Thoracic aorta (tissue), 2 donors: ENCODE results near the gene GRB10. TPM values are rescaled to one million over a fixed set of nuclear protein-coding genes. Genes with fewer than 3 reads are reported as not detected.

Source experiments
- ATAC-seq: fragments of 150-250 bp; one replicate; pipeline ENCODE4 v1.8.0; 2017; ENCODE audit warnings: low read depth; ENCODE audit not compliant: insufficient number of reproducible peaks, low FRiP score
- DNase-seq: peaks from one replicate; pipeline ENCODE4 v3.0.0-alpha.2; 2020; ENCODE audit warnings: low spot score
- H3K27ac ChIP-seq, 2 donors: fragments of 200-600 bp; sonication (generic); 1 replicate in 1 of 2; 2 replicates in 1 of 2; pipeline ENCODE4 v1.5.1; 2016; ENCODE audit warnings: mild to moderate bottlenecking in 2 of 2, moderate library complexity in 2 of 2
- H3K27me3 ChIP-seq: fragments of 200-600 bp; sonication (generic); replicated peaks from 2 replicates; pipeline ENCODE4 v1.6.0; 2016; ENCODE audit warnings: mild to moderate bottlenecking; ENCODE audit not compliant: insufficient read depth
- H3K36me3 ChIP-seq: fragments of 200-600 bp; sonication (generic); one replicate; pipeline ENCODE4 v1.5.1; 2016
- H3K4me1 ChIP-seq, 2 donors: fragments of 200-600 bp; sonication (generic); 1 replicate in 1 of 2; 2 replicates in 1 of 2; pipeline versions ENCODE4 v1.5.1 to v1.6.0; 2016; ENCODE audit warnings: low read depth in 2 of 2, mild to moderate bottlenecking in 1 of 2; ENCODE audit not compliant: control insufficient read depth in 1 of 2
- H3K4me3 ChIP-seq: fragments of 200-600 bp; sonication (generic); 2 replicates; pipeline ENCODE4 v1.5.1; 2016; ENCODE audit warnings: mild to moderate bottlenecking
- H3K9me3 ChIP-seq: fragments of 200-600 bp; sonication (generic); 2 replicates; pipeline ENCODE4 v1.5.1; 2016
- total RNA-seq, 2 donors: library from RNA; depleted of rRNA; stranded (reverse); fragments of >200 nt; gene quantifications; one replicate each; pipeline versions ENCODE4 v1.1.0 to v1.2.3, GENCODE V29; 2016
- TF ChIP-seq, protein P1 (sequence below): fragments of 200-600 bp; sonication (generic); IDR thresholded peaks from one replicate; pipeline ENCODE4 v1.5.1; 2019; ENCODE audit warnings: antibody characterized with exemption

Gene GRB10
- total RNA-seq, 2 donors from 2014 or later: 59.2 to 104 TPM

DNA sequence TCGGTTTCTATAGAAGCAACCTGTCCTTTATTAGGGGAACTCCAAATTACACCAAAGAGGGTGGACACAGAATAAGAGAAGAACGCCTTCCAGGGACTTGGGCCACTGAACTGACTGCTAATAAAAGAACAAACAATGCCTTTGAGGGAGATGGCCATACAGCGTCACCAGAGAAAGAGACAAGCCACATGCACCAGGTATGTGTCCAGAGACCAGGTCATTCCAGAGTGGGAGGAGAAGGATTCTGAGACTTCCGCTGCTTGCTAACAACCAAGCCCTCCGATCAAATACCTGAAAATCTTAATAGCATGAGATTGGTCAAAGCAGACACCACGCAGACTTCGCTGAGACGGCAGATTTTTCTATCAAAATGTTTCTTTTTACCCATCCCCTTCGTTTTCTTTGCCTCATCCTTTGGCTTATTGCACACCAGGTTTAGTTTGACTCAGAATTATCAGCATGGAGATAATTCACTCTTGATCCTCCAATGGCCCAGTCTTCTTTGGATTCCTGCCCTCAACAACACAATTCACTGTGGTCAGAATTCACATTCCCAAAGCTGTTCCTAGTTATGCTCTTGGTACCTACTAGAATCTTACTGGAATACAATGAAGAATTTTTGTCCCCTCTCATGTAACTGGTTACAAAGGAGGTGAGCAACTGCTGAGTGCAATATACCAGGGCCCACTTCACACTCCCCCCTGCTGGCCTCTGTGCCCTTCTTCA lies 130.1 kb downstream of the GRB10 start:
- Histone ChIP-seq H3K36me3 (no peaks in the 10 kb centered on the region), H3K4me1 (peaks cover 32 to 45% of the 10 kb centered on the region in 2 donors), H3K27me3 (no peaks in the 10 kb centered on the region), H3K9me3 (no peaks in the 10 kb centered on the region), H3K4me3 (no peak overlapping the region), H3K27ac (peak overlapping the region in 1 of 2 donors; percentile 86)
- ATAC-seq: no peak
- TF ChIP-seq, protein P1, sequence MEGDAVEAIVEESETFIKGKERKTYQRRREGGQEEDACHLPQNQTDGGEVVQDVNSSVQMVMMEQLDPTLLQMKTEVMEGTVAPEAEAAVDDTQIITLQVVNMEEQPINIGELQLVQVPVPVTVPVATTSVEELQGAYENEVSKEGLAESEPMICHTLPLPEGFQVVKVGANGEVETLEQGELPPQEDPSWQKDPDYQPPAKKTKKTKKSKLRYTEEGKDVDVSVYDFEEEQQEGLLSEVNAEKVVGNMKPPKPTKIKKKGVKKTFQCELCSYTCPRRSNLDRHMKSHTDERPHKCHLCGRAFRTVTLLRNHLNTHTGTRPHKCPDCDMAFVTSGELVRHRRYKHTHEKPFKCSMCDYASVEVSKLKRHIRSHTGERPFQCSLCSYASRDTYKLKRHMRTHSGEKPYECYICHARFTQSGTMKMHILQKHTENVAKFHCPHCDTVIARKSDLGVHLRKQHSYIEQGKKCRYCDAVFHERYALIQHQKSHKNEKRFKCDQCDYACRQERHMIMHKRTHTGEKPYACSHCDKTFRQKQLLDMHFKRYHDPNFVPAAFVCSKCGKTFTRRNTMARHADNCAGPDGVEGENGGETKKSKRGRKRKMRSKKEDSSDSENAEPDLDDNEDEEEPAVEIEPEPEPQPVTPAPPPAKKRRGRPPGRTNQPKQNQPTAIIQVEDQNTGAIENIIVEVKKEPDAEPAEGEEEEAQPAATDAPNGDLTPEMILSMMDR: no peak
- no peak for DNase-seq

GRCh38 chr7:50651271-50651989 lies 131.3 kb downstream of the GRB10 start:
- TF ChIP-seq, protein P1: no peak
- Histone ChIP-seq H3K4me1 (peaks cover 25 to 37% of the 10 kb centered on the region in 2 donors), H3K9me3 (no peaks in the 10 kb centered on the region), H3K4me3 (no peak overlapping the region), H3K27me3 (no peaks in the 10 kb centered on the region), H3K27ac (no peak overlapping the region), H3K36me3 (no peaks in the 10 kb centered on the region)
- DNase-seq (no peak), ATAC-seq (no peak)

GRCh38 chr7:50650057-50650664 lies 132.5 kb downstream of the GRB10 start:
- no peak for ATAC-seq
- TF ChIP-seq, protein P1: no peak
- no peak for DNase-seq
- Histone ChIP-seq H3K36me3 (no peaks in the 10 kb centered on the region), H3K27me3 (no peaks in the 10 kb centered on the region), H3K4me3 (no peak overlapping the region), H3K9me3 (no peaks in the 10 kb centered on the region), H3K4me1 (peaks cover 12 to 29% of the 10 kb centered on the region in 2 donors), H3K27ac (no peak overlapping the region)

- no peaks in the 10 kb centered on the region for H3K27me3 ChIP-seq
- no peak for ATAC-seq
- no peaks in the 10 kb centered on the region for H3K9me3 ChIP-seq
- H3K4me3 ChIP-seq: no peak overlapping the region
- TF ChIP-seq, protein P1: no peak
- H3K4me1 ChIP-seq: peaks cover 5 to 28% of the 10 kb centered on the region in 2 donors
- no peaks in the 10 kb centered on the region for H3K36me3 ChIP-seq
- no peak for DNase-seq
- H3K27ac ChIP-seq: no peak overlapping the region
Measured at GRCh38 chr7:50649259-50649885, 133.3 kb downstream of the GRB10 start.
